Mesenchymal stem cell (in vitro differentiated cells and primary cell): ENCODE results near the gene LDB2.

Experiments
- DNase-seq: peaks from one replicate; pipeline ENCODE4 v3.0.0-alpha.2; 2013
- H2AFZ ChIP-seq: one replicate; pipeline ENCODE4 v1.6.1; 2013; ENCODE audit warnings: low read depth, mild to moderate bottlenecking, control low read depth, inconsistent platforms, low read length, moderate library complexity
- H2AK5ac ChIP-seq: 2 replicates; pipeline ENCODE4 v1.6.1; 2013; ENCODE audit warnings: low read length, moderate library complexity, mild to moderate bottlenecking, inconsistent platforms; ENCODE audit not compliant: severe bottlenecking
- H2BK120ac ChIP-seq: one replicate; pipeline ENCODE4 v1.6.1; 2013; ENCODE audit warnings: low read depth, mild to moderate bottlenecking, inconsistent platforms, low read length, moderate library complexity
- H2BK12ac ChIP-seq, 2 experiments: one replicate each; pipeline ENCODE4 v1.6.1; 2013; ENCODE audit warnings: inconsistent platforms in 2 of 2, low read length in 2 of 2, mild to moderate bottlenecking in 2 of 2, moderate library complexity in 2 of 2, control low read depth in 1 of 2
- H2BK15ac ChIP-seq: one replicate; pipeline ENCODE4 v1.6.1; 2013; ENCODE audit warnings: mild to moderate bottlenecking, low read depth, inconsistent platforms; ENCODE audit not compliant: poor library complexity, severe bottlenecking
- H2BK5ac ChIP-seq: 2 replicates; pipeline ENCODE4 v1.6.1; 2013; ENCODE audit warnings: low read depth, mild to moderate bottlenecking, low read length, control low read depth, inconsistent platforms; ENCODE audit not compliant: poor library complexity, severe bottlenecking
- H3K14ac ChIP-seq, 2 experiments: one replicate each; pipeline ENCODE4 v1.6.1; 2013; ENCODE audit warnings: inconsistent platforms in 2 of 2, low read length in 2 of 2, control low read depth in 1 of 2, mild to moderate bottlenecking in 1 of 2, moderate library complexity in 1 of 2
- H3K18ac ChIP-seq, 2 experiments: one replicate each; pipeline ENCODE4 v1.6.1; 2013; ENCODE audit warnings: inconsistent platforms in 2 of 2, low read length in 2 of 2, control low read depth in 1 of 2, low read depth in 1 of 2, mild to moderate bottlenecking in 1 of 2
- H3K23ac ChIP-seq, 2 experiments: one replicate each; pipeline ENCODE4 v1.6.1; 2013; ENCODE audit warnings: inconsistent platforms in 2 of 2, low read length in 2 of 2, mild to moderate bottlenecking in 2 of 2, moderate library complexity in 2 of 2, control low read depth in 1 of 2
- H3K27ac ChIP-seq: 2 replicates; pipeline ENCODE4 v1.5.1; 2013; ENCODE audit warnings: mild to moderate bottlenecking, moderate library complexity, low read length, control low read depth, inconsistent platforms; ENCODE audit not compliant: poor library complexity, severe bottlenecking
- H3K27me3 ChIP-seq, 2 experiments: 2 replicates each; pipeline versions ENCODE4 v1.6.1 to v1.7.0; 2013; ENCODE audit warnings: low read length in 2 of 2, mild to moderate bottlenecking in 2 of 2, moderate library complexity in 2 of 2, control low read depth in 1 of 2, inconsistent platforms in 1 of 2; ENCODE audit not compliant: control insufficient read depth in 1 of 2, insufficient read depth in 1 of 2
- H3K36me3 ChIP-seq, 2 experiments: 2 replicates each; pipeline versions ENCODE4 v1.6.1 to v1.7.0; 2013; ENCODE audit warnings: low read length in 2 of 2, control low read depth in 1 of 2, inconsistent platforms in 1 of 2, low read depth in 1 of 2, mild to moderate bottlenecking in 1 of 2; ENCODE audit not compliant: insufficient read depth in 2 of 2, control insufficient read depth in 1 of 2
- H3K4ac ChIP-seq, 2 experiments: one replicate each; pipeline ENCODE4 v1.6.1; 2013; ENCODE audit warnings: inconsistent platforms in 2 of 2, low read length in 2 of 2, mild to moderate bottlenecking in 2 of 2, moderate library complexity in 2 of 2, control low read depth in 1 of 2, low read depth in 1 of 2
- H3K4me1 ChIP-seq: 2 replicates; pipeline ENCODE4 v1.6.1; 2013; ENCODE audit warnings: low read depth, low read length, control low read depth; ENCODE audit not compliant: control insufficient read depth, insufficient read depth
- H3K4me2 ChIP-seq: 2 replicates; pipeline ENCODE4 v1.6.1; 2013; ENCODE audit warnings: low read length, mild to moderate bottlenecking, inconsistent platforms; ENCODE audit not compliant: poor library complexity, severe bottlenecking
- H3K4me3 ChIP-seq, 2 experiments: 2 replicates each; pipeline versions ENCODE4 v1.5.1 to v1.7.0; 2013; ENCODE audit warnings: low read length in 2 of 2, mild to moderate bottlenecking in 2 of 2, control low read depth in 1 of 2, low read depth in 1 of 2; ENCODE audit not compliant: insufficient read depth in 1 of 2
- H3K79me1 ChIP-seq: replicated peaks from 2 replicates; pipeline ENCODE4 v1.6.1; 2013; ENCODE audit warnings: mild to moderate bottlenecking, control low read depth, low read length, inconsistent platforms; ENCODE audit not compliant: poor library complexity, severe bottlenecking
- H3K9ac ChIP-seq: 2 replicates; pipeline ENCODE4 v1.7.0; 2013; ENCODE audit warnings: mild to moderate bottlenecking, low read length, moderate library complexity
- H3K9me3 ChIP-seq: 2 replicates; pipeline ENCODE4 v1.7.0; 2013; ENCODE audit warnings: mild to moderate bottlenecking, low read length; ENCODE audit not compliant: control insufficient read depth
- H4K8ac ChIP-seq: one replicate; pipeline ENCODE4 v1.6.1; 2013; ENCODE audit warnings: inconsistent platforms, mild to moderate bottlenecking, low read length, moderate library complexity
- H4K91ac ChIP-seq: one replicate; pipeline ENCODE4 v1.6.1; 2013; ENCODE audit warnings: mild to moderate bottlenecking, low read length, inconsistent platforms
- WGBS: methylation state at CpG from one replicate; pipeline ENCODE4 v1.1.7; 2013; ENCODE audit warnings: mixed read lengths; 5-methylcytosine and 5-hydroxymethylcytosine counted together

LDB2 gene

GRCh38 chr4:16597443-16597842 is 301.0 kb downstream of the LDB2 start:
- no peak overlapping the region for H4K8ac ChIP-seq
- H2BK15ac ChIP-seq = no peak overlapping the region
- WGBS = no CpG with 5 or more reads among the region's 2 CpGs
- no peak overlapping the region for H4K91ac ChIP-seq
- no peak overlapping the region for H2BK5ac ChIP-seq
- no peak overlapping the region for H2BK12ac ChIP-seq
- no peak overlapping the region for H3K18ac ChIP-seq
- no peak overlapping the region for H3K23ac ChIP-seq
- no peak overlapping the region for H3K4me2 ChIP-seq
- H3K4ac ChIP-seq = no peak overlapping the region
- no peak for DNase-seq
- H3K4me1 ChIP-seq = no peaks in the 10 kb centered on the region
- H3K9me3 ChIP-seq = no peaks in the 10 kb centered on the region
- no peak overlapping the region for H3K4me3 ChIP-seq
- no peak overlapping the region for H3K9ac ChIP-seq
- peaks cover 0 to 24% of the 10 kb centered on the region in 2 experiments for H3K36me3 ChIP-seq
- no peak overlapping the region for H3K14ac ChIP-seq
- H2BK120ac ChIP-seq = no peak overlapping the region
- no peaks in the 10 kb centered on the region for H3K27me3 ChIP-seq
- no peak overlapping the region for H2AFZ ChIP-seq
- no peaks in the 10 kb centered on the region for H3K79me1 ChIP-seq
- no peak overlapping the region for H3K27ac ChIP-seq
- H2AK5ac ChIP-seq = no peak overlapping the region

GRCh38 chr4:16596267-16596666 is 302.2 kb downstream of the LDB2 start:
- Histone ChIP-seq H3K4me3 (no peak overlapping the region), H3K36me3 (peaks cover 0 to 29% of the 10 kb centered on the region in 2 experiments), H3K14ac (no peak overlapping the region), H3K4me1 (no peaks in the 10 kb centered on the region), H3K9me3 (no peaks in the 10 kb centered on the region), H3K27me3 (no peaks in the 10 kb centered on the region), H2BK5ac (no peak overlapping the region), H3K23ac (no peak overlapping the region), H4K91ac (no peak overlapping the region), H4K8ac (no peak overlapping the region), H2BK12ac (no peak overlapping the region), H2AFZ (no peak overlapping the region), H3K4me2 (no peak overlapping the region), H2AK5ac (no peak overlapping the region), H3K18ac (no peak overlapping the region), H2BK120ac (no peak overlapping the region), H3K4ac (no peak overlapping the region), H3K9ac (no peak overlapping the region), H2BK15ac (no peak overlapping the region), H3K79me1 (no peaks in the 10 kb centered on the region), H3K27ac (no peak overlapping the region)
- WGBS = no CpG with 5 or more reads among the region's 2 CpGs
- DNase-seq = no peak

DNA sequence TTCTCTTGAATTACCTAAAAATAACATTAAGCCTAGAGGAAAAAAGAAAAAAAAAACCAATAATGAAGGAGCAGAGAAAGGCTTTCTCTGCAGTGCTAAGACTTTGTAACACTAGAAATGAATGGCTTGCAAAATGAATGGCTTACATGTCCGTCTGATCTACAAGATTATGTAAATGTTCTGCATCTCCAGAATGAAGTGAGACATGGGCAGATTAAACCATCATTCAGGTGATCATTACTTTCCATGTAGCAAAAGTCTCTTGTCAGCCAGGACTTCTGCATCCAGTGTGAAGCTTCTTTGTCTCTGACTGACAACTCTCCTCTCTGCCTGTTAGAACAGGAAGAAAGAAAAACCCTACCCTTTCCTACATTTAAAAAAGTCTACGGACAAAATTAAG is 304.3 kb downstream of the LDB2 start:
- no peak overlapping the region for H3K4ac ChIP-seq
- H2BK5ac ChIP-seq = no peak overlapping the region
- no peak overlapping the region for H3K4me2 ChIP-seq
- no peaks in the 10 kb centered on the region for H3K27me3 ChIP-seq
- no peaks in the 10 kb centered on the region for H3K79me1 ChIP-seq
- H2AFZ ChIP-seq = no peak overlapping the region
- H3K18ac ChIP-seq = no peak overlapping the region
- no peak overlapping the region for H2AK5ac ChIP-seq
- H3K27ac ChIP-seq = no peak overlapping the region
- H4K91ac ChIP-seq = no peak overlapping the region
- no peaks in the 10 kb centered on the region for H3K4me1 ChIP-seq
- H4K8ac ChIP-seq = no peak overlapping the region
- H3K36me3 ChIP-seq = peaks cover 0 to 46% of the 10 kb centered on the region in 2 experiments
- H2BK12ac ChIP-seq = no peak overlapping the region
- H2BK15ac ChIP-seq = no peak overlapping the region
- WGBS = 80% methylated on average over 1 of the region's 2 CpGs
- no peak for DNase-seq
- no peaks in the 10 kb centered on the region for H3K9me3 ChIP-seq
- no peak overlapping the region for H3K14ac ChIP-seq
- H3K9ac ChIP-seq = no peak overlapping the region
- no peak overlapping the region for H3K4me3 ChIP-seq
- no peak overlapping the region for H3K23ac ChIP-seq
- H2BK120ac ChIP-seq = no peak overlapping the region

- H2AFZ ChIP-seq = no peak overlapping the region
- no peak overlapping the region for H3K23ac ChIP-seq
These were observed 305.1 kb downstream of the LDB2 start for GRCh38 chr4:16593386-16593785.

More at GRCh38 chr4:16593386-16593785, 305.1 kb downstream of the LDB2 start:
- Histone ChIP-seq H3K4me3 (no peak overlapping the region), H3K18ac (no peak overlapping the region), H3K9me3 (no peaks in the 10 kb centered on the region), H2BK5ac (no peak overlapping the region), H2BK12ac (no peak overlapping the region), H4K8ac (no peak overlapping the region), H4K91ac (no peak overlapping the region), H3K14ac (no peak overlapping the region), H3K36me3 (peaks cover 0 to 53% of the 10 kb centered on the region in 2 experiments), H3K4me1 (no peaks in the 10 kb centered on the region), H2BK15ac (no peak overlapping the region), H3K27ac (no peak overlapping the region), H3K4ac (no peak overlapping the region), H3K79me1 (no peaks in the 10 kb centered on the region), H2BK120ac (no peak overlapping the region), H3K9ac (no peak overlapping the region), H2AK5ac (no peak overlapping the region), H3K27me3 (no peaks in the 10 kb centered on the region), H3K4me2 (no peak overlapping the region)
- WGBS = 98% methylated on average over 3 of the region's 4 CpGs
- DNase-seq = no peak
